SW 1271 (cell line): ENCODE results near the gene RAB43.
"Not testable (repeated sequence)": the region's sequence is repeated elsewhere in the genome, so short reads cannot be mapped to it uniquely, and the experiment has no call there.

Experiments
- DNase-seq, 2 experiments: peaks; one replicate each; lab custom pipeline; 2025; lab: John Stamatoyannopoulos, UW

The RAB43 gene

GRCh38 chr3:129121792-129122411 is at the start of gene RAB43:
Gene RAB43, minus strand, starts transcription at chr3:129121804. Its CDS starts 315 bp downstream, at chr3:129121489.
- peak; percentile 62 to 79 for DNase-seq

GRCh38 chr3:129166579-129167332 is 45.2 kb upstream of the RAB43 start:
- DNase-seq = no peak

- DNase-seq = not testable (repeated sequence)
Measured at GRCh38 chr3:129165594-129165993, 44.0 kb upstream of the RAB43 start.

GRCh38 chr3:129164500-129164899 is 42.9 kb upstream of the RAB43 start:
- no peak for DNase-seq

DNA sequence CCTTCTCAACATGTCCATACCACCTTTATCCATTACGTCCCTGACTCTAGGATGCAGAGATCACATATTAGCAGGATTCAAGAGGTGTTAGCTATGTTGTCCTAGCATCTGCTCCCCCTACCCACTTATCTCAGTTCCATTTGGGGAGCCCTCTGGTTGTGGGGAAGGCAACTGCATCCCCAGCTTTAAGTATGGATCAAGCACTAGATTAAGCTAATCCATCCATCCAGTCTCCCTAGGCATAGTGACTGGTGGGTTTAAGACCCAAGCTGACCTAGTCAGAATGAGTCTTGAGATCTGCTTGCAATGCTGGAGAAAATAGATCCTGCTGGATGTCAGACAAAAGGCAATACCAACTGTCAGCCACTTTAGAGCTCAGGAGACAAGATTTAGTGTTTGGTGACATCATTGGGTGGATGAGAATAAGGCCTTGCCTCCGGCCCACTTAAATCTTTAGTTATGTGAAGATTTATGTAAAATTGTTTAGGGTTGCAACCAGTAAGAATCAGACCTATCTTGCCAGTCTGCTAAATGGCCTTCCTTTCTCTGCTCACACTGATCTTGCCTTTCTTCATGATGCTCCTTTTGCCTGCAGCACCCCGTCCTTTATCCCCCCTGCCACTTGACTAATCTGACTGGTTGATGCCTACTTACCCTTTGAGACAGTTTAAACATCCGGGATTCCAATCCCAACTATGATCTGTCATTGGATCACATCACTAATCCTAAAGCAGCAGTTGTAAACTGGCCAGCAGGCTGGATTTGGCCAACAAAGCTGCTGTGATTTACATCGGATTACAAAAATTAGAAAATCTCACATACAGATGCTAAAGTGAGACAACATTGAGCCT is 41.4 kb upstream of the RAB43 start:
- DNase-seq = no peak

GRCh38 chr3:129161860-129162271 is 40.3 kb upstream of the RAB43 start:
- DNase-seq = no peak

- peak; percentile 94 to 98 for DNase-seq
Measured at GRCh38 chr3:129160891-129161859, 39.6 kb upstream of the RAB43 start, which contains the start of gene ISY1. Gene ISY1, minus strand, starts transcription at chr3:129161063. Its CDS starts 88 bp downstream, at chr3:129160975.

GRCh38 chr3:129144786-129145185 is 23.2 kb upstream of the RAB43 start:
- no peak for DNase-seq

DNA sequence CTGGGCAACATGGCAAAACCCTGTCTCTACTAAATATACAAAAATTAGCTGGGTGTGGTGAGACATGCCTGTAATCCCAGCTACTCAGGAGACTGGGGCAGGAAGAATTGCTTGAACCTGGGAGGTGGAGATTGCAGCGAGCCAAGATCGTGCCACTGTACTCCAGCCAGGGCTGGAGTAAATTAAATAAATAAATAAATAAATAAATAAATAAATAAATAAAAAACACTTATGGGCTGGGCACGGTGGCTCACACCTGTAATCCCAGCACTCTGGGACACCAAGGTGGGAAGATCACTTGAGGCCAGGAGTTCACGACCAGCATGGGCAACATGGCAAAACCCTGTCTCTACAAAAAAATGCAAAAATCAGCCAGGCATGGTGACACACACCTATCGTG is 19.4 kb upstream of the RAB43 start:
- DNase-seq = not testable (repeated sequence)

DNA sequence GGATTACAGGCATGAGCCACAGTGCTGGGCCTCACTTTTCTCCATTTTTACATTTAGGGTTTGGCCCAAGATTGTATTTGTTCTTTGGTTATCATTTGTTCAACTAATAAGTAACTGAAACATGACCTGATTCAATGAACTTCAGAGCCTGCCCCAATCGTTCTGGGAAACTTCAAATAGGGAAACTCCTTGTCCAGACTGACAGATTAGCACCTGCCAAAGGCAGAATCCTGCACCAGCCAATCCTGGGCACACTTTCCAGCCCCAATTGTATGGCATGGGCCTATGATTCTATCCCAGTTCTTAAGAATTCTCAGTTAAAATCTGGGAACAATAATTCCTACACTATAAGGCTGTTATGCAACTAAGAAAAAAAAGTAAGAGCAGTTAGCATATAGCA is 18.3 kb upstream of the RAB43 start:
- DNase-seq = no peak

DNA sequence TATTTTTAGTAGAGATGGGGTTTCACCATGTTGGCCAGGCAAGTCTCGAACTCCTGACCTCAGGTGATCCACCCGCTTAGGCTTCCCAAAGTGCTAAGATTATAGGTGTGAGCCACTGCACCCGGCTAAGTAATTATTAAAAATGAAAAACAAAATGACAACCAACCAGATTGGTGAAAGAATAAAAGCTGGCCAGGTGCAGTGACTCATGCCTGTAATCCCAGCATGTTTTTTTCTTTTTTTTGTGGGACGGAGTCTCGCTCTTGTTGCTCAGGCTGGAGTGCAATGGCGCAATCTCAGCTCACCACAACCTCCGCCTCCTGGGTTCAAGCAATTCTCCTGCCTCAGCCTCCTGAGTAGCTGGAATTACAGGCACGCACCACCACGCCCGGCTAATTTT is 14.7 kb upstream of the RAB43 start:
- not testable (repeated sequence) for DNase-seq

DNA sequence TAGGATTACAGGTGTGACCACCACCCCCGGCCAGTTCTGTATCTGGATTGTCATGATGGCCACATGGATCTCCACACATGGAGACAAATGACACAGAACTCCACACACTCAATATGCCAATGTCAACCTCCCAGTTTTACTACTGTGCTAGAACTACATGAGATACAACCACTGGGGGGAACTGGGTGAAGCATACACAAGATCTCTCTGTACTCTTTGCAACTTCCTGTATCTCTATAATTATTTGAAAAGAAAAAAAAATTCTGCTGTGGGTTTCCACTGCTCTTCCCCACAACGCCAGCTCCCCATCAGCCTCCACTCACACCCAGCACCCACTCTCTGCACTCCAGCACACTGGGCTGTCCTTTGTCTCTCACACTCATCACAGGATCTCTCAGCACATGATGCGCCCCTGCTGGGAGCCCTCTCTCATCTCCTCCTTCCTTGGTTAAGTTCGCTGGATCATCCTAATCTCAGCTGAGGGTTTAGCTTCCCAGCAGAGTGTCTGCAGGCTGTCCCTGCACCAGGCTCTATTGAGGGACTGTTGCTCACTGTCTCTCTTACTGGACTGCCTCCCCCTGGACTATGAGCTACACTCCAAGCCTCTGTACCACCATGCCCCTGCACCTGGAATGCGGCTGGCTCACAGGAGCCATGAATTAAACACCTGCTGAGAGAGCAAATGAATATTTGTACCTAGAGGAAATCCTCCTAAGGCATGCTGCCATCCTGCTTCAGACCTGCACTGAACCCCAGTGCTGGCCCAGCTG is 10.7 kb upstream of the RAB43 start:
- DNase-seq = no peak

GRCh38 chr3:129131465-129132088 is 10.0 kb upstream of the RAB43 start:
- DNase-seq = no peak

GRCh38 chr3:129130291-129130813 is 8.7 kb upstream of the RAB43 start:
- DNase-seq = no peak

DNA sequence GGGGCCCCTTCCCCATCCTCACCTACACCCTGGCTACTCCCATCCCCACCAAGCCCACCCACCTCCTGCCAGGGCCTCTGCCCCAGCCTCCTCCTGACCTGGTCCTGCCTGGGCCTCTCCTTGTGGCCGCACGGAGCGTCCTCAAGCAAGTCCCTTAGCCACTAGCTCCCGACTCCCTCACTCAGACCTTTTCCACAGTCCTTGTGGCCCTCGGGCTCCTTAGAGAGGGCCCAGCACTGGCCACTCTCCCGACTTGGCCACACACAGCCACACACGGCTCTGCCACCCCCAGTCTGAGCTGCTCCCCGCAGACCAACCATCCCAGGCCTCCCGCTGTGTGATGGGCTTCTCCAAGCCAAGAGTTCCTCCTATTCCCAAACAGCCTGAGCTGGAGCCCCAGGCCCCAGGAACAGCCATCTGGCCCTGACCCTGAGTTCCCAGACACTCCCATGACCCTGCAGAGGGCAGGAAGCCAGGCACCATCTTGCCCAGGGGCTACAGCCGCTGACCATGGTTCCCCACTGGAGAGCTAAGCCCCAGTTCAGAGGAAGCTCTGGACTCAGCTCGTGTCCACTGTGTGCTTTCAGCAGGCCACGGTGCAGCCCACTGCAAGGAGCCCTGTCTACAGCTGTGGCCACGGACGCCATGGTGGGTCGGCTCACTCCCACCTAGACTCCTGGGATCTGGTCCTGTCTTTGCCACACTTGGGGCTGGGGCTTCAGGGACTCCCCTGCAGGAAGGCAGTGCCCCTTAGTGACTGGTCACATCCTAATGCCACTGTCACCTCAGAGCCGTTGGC is 7.0 kb upstream of the RAB43 start:
- DNase-seq = no peak

DNA sequence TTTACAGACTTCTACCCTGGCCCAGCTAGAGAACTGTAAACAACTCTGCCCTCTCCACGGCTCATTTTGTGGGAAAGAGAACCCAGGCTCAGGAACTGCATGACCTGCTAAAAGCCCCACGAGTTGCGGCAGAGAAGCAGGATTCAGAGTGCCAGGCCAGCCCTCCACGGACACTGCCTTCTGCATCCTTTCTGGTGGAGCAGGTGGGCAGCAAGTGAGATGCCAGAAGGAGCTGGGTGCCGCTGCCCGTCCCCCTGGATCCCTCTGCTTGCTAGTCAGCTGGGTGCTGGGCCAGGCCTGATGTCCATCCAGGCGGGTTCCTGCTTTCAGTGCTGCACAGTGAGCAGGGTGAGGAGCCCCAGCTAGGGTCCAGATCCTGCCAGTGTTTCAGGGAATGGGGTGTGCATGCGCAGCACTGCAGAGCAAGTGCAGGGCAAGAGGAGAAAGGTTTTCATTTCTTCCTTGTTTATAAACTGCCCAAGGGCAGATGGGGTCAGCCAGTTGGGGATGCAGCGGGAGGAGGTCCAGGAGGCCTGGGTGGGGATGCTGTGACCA is 5.2 kb upstream of the RAB43 start:
- no peak for DNase-seq

GRCh38 chr3:129123314-129124060 is 1.9 kb upstream of the RAB43 start:
- DNase-seq = no peak

- DNase-seq = no peak
Measured at GRCh38 chr3:129122412-129123011, 908 bp upstream of the RAB43 start.
